Measurements from ENCODE around the gene WDR31.
"Not testable (repeated sequence)": the region's sequence is repeated elsewhere in the genome, so short reads cannot be mapped to it uniquely, and the experiment has no call there.

WDR31 gene

DNA sequence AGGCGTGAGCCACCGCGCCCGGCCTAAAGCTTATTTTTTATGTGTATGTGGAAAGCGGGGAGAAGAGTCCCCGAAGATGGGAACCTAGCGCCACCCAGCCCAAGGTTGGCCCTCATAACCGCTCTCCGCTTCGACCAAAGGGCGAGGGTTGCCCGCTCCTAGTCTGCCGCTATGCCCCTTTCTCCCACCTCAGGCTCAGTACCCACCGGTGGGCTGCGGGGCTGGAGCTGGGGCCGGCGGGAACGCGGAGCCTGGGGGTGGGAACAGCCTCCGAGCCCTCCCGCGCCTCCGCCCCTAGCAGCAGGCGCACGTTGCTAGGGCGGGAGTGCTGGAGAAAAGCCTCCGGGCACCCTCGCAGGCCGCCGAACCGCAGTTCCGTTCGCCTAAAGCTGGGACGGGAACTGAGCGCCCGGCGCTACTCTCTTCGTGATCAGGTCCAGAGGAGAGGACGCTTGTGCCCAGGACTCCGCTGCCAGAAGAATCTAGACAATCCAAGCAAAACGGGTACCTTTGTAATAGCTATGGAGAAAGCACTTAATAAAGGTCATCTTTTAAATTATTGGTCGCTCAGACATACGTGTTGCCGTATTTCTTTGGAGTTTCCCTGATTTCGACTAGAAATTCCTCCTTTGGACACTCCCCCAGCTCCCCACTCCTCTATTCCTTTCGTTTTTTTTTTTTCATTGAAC is at the start of gene WDR31:
Gene WDR31 (minus strand): TSS at position 265 of the 689 bp plus-strand sequence. CDS start 8,253 bp downstream, outside the sequence.
- peak; percentile 60 to 83 (median 67) for DNase-seq (ENCODE audit: low read depth in 3 of 3)

DNA sequence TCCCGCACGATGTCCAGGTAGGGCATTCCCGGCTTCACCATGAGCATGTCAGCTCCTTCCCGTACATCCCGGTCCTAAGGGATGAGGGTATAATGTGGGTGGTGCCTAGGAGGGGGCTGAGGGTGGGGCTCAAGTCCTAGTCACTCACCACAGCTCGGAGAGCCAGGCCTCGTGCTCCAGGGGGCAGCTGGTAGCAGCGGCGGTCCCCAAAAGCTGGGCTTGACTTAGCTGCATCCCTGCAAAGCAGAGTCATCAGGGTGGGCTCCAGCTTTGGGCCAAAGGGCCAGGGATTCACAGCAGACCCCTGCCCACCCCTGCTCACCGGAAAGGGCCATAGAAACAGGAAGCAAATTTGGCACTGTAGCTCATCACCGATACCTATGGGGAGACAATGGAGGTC is 49.4 kb upstream of the WDR31 start:
- no peak for DNase-seq (ENCODE audit: low read depth in 3 of 3)

DNA sequence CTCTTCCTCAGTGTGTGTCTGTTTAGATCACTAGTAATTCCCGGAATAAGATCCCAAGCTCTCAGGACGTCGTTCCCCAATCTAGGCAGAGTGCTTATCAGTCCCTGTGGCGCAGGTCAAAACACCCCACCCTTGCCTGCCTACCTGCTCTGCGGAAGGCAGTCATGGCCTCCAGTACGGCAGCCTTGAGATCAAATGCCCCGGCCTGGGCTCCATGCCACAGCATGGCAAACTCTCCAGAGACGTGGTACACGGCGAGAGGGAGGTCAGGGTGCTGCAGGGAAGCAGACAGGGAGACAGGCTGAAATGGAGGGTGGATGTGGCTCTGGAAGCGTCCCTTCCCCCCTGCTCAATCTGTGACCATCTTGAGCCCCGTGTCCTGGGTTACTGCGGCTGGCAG is 48.8 kb upstream of the WDR31 start:
- DNase-seq (ENCODE audit: low read depth in 3 of 3) = no peak

DNA sequence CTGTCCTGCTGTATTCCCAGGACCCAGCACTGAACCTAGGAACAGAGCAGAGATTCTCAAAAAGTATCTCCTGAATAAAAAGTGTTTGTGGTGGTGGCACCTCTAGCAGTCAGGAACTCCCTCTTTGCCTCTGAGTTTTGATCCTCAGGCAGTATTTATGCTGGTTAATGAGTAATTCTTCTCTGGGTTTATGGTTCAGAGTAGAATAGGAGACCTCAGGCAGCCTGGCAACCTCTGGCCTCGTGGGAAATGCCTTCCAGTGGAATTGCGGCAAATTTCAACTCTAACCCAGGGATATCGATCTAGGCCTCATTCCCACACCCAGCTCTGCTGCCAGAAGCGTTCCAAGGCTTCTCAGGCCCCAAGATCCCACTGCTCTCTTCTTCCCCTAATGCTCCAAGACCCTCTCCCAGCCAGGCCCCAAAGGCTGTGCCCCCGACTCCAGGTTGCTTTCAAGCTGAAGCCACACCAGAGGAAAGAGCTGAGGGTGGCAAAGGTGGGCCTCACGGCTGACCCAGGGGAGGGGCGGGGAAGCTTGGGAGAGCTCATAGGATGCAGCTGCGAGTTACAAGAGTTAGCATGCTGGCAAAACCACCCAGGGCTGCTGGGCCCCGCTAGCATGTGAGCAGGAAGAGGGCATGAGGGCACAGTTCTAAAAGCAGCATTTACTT is 47.6 kb upstream of the WDR31 start:
- no peak for DNase-seq (ENCODE audit: low read depth in 3 of 3)

DNA sequence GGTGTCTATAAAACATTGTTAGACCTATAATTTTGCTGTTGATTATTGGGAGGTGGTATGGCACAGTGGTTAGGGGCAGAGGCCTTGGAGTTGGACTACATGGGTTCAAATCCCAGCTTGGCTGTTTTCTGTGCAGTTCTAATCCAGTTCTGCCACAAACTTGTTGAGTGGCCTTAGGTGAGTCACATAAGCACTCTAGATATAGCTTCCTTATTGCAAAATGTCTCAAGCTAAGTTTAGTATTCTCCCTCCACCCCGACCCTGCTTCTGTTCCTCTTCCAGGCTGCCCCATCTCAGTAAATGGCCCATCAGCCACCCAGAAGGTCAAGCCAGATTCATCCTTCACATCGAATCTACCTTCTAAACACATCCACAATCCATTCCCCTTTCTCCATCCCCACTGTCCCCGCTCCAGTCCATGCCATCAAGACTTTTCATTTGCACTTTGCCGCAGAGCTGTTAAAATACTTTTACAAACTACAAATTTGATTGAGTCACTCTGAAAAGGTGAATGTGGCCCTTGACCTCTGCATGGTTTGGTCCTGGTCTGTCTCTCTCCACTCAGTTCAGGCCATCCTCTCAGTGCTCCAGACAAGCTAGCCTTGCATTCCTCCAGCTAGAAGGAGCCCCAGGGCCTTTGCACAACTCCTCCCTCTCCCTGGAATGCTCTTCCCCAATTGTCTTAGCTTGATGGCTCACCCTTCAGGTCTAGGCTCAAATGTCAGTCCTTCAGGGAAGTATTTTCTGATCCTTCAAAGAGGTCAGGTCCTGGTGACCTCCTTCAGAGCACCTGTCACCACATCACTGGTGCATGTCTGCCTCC is 46.7 kb upstream of the WDR31 start:
- DNase-seq (ENCODE audit: low read depth in 3 of 3) = no peak

DNA sequence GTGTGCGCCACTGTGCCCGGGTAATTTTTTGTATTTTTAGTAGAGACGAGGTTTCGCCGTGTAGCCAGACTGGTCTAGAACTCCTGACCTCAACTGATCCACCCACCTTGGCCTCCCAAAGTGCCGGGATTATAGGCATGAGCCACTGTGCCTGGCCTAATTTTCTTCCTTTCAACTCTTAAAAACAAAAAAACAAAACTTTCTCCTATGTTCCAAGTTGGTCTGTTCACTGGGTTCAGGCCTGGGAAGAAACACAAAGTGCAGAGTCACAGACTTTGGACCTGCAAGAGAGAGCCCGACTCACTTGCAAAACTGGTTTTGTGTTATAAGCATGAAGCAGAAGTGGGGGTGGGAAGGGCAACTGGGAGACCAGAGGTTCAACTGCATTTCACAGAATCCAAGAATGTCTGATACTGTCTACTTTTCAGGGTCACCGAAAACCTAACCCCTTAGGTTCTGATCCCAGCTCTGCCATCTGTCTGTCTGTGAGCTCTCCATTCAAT is 41.9 kb upstream of the WDR31 start:
- DNase-seq (ENCODE audit: low read depth in 3 of 3) = no peak

DNA sequence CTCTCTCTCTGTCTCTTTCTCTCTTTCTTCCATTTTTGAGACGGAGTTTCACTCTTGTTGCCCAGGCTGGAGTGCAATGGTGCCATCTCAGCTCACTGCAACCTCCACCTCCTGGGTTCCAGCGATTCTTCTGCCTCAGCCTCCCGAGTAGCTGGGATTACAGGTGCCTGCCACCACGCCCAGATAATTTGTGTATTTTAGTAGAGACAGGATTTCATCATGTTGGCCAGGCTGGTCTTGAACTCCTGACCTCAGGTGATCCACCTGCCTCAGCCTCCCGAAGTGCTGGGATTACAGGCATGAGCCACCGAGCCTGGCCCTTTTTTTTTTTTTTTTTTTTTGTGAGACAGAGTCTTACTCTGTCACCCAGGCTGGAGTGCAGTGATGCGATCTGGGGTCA is 41.4 kb upstream of the WDR31 start:
- DNase-seq (ENCODE audit: low read depth in 3 of 3) = not testable (repeated sequence)

DNA sequence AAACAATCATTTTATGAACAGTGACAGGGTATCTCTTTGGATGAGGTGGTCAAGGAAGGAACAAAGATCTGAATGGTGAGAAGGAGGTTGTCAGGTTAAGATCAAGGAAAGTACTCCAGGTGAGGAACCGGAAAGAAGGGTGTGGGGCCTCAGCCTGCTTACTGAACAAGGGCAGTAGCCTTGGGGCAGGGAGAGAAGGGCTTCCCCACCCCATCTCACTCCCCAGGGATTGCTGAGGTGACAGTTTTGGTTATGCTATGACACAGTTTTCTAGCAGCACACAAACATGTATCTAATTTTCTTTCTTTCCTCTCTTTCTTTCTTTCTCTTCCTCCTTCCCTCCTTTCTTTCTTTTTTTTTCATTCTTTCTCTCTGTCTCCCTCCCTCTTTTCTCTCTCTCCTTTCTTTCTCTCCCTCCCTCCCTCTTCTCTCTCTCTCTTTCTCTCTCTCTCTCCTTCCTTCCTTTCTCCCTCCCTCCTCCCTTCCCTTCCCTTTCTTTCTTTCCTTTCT is 40.8 kb upstream of the WDR31 start:
- no peak for DNase-seq (ENCODE audit: low read depth in 3 of 3)

DNA sequence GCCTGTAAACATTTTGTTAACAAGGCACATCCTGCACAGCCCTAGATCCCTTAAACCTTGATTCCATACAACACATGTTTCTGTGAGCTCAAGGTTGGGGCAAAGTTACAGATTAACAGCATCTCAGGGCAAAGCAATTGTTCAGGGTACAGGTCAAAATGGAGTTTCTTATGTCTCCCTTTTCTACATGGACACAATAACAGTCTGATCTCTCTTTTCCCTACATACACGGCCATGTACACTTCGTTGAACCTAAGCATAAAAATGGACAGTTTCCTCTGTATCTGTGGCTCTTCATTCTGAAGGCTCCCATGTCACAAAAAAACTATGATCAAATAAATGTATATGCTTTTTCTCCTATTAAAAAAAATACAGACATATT is 39.7 kb upstream of the WDR31 start:
- not testable (repeated sequence) for DNase-seq (ENCODE audit: low read depth in 3 of 3)

DNA sequence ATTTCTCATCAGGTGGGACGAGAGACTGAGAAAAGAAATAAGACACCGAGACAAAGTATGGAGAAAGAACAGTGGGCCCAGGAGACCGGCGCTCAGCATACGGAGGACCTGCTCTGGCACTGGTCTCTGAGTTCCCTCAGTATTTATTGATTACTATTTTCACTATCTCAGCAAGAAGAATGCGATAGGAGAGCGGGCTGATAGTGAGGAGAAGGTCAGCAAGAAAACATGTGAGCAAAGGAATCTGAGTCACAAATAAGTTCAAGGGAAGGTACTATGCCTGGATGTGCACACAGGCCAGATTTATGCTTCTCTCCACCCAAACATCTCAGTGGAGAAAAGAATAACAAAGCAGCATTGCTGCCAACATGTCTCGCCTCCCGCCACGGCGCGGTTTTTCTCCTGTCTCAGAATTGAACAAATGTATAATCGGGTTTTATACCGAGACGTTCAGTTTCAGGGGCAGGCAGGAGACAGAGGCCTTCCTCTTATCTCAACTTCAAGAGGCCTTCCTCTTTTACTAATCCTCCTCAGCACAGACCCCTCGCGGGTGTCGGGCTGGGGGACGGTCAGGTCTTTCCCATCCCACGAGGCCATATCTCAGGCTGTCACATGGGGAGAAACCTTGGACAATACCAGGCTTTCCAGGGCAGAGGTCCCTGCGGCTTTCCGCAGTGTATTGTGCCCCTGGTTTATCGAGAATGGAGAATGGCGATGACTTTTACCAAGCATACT is 39.2 kb upstream of the WDR31 start:
- DNase-seq (ENCODE audit: low read depth in 3 of 3) = not testable (repeated sequence)

DNA sequence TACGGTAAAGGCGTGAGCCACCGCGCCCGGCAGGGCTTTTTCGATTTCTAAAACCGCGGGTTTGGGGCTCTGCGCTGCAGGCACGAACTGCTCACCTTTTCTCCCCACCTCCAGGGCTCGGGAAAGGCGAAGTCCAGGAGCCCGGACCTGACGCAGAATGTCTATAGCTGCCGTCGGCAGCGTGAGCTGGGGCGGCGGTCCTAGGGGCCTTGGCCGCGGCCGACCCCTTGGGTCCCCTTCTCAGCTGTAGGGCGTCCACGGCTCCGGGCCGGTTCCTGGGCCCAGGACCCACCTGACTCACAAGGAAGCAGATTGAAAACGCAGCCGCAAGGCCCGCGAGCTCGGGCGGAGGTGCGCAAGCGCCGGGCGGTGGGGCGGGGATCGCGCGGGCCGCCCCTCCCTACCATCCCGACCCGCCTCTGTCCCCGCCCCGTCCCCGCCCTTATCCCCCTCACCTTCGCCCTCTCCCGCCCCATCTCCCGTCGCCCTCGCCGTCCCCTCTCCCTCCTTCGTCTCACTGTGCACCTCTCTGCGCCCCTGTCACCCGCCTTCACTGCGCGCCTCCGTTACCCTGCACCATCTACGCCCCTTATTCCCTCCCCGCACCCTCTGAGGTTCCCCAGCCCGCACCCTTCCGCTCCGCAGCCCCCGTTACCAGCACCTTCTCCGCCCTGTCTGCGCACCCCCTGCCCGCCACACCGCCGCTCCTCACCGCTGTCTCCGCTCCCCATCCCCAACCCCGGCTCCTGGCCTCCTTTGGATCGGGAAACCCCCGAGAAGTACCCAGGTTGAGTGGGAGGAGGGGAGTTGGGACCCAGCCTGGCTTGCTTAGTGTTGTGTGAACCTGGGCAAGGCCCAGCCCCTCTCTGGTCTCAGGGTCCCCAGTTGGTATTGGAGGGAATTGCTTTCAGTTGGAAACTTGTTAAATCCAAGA is 36.8 kb upstream of the WDR31 start, which contains the start of gene HDHD3:
Gene HDHD3 (minus strand): TSS at position 353 of the 934 bp plus-strand sequence. CDS start 2,632 bp downstream, outside the sequence.
- peak; percentile 42 to 80 (median 56) for DNase-seq (ENCODE audit: low read depth in 3 of 3)

DNA sequence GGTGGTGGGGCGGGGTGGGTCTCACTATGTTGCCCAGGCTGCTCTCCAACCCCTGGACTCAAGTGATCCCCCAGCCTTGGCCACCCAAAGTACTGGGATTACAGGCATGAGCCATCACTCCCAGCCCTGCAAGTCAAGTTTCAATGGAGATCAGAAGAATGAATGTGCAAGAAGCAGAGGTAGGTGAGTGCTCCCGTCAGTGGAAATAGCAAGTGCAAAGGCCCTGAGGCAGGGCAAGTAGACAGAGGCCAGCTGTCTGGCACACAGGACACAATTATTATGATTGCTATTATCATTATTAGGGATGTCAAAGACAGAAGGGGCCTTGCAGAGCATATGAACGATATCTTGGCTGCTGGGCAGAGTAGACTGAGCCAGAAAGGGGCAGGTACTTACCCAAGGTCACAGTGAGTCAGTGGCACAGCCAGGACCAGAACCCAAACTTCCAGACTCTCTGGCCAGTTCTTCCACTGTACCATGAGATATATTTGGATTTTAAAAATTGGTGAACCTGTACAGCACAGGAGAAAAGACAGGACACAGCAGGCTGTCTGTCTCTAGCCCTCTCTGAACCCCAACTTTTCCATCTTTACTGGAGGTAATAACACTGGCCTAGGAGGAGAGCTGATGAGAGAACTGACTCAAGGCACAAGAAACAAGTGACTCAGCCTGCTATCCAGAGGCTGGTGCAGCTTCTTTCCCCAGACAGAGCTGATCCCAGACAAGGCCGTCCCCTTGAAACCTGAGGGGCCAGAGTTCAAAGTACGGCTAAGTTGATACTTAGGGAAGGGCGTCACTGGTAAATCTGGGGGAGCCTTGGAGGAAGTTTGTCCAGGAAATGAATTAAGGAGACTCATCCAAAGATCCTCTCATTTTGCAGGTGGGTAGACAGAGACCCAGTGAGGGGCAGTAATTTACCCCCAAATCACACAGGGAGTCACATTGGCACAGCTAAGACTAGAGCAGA is 35.3 kb upstream of the WDR31 start:
- DNase-seq (ENCODE audit: low read depth in 3 of 3) = no peak

DNA sequence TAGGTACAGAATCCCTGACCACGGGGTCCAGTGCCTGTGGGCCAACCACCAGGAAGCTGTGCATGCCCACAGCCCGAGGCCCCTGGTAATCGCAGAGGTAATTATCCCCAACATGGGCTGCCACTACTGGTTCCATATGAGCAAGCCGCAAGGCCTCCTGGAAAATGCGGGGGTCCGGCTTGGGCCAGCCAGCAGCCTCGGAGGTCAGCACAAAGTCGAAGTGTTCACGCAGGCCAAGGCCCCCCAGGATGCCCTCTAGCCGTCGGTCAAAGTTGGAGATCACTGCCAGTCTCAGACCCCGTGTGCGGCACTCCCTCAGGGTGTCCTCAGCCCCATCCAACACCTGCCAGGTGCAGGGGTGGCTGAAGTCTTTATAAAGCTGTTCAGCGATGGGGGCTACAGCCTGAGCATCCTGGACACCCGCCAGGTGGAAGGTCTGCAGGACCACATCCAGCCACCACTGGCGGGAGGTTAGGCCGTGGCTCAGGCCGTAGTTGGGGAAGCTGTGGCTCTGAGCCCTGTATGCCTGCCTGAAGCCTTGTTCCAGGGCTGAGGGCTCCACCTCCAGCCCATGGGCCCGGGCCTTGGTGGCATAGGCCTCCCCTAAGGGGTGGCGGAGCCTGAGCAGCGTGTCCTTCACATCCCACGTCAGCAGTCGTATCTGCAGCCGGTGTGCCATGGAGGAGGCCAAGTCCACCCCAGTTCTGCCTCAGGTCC is 33.8 kb upstream of the WDR31 start:
- no peak for DNase-seq (ENCODE audit: low read depth in 3 of 3)

DNA sequence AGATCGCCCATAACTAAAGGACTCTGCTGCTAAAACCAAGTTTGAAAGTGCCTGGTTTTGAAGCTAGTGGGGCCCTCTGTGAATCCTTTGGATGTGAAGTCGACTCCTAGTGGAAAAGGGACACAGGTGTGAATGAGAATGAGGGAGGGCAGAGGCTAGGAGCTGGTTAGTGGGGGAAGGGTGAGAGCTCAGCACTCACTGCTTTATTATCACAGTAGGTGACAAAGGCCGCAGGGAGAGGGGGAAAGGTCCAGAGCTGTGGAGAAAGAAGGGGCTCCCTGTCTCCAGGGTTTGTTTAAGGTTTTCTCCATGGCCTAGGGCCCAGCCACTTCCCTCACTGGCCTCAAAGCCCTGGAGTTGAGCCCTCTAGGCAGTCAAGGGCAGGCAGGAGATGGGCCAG is 33.2 kb upstream of the WDR31 start:
- no peak for DNase-seq (ENCODE audit: low read depth in 3 of 3)

DNA sequence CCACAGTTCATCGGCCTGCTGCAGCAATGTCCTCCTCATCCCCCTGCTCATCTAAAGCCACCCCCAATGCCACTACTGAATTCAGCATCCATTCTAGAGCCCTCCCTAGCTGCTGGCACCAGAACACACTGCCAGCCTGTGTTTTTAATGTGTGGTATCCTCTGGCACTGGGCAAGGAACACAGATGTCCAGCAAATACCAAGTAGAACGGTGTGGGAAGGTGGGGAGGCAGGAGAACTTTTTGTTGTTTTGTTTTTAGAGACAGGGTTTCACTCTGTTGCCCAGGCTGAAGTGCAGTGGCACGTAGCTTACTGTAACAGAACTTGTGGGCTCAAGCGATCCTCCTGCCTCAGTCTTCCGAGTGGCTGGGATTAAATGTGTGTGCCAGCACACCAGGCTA is 32.0 kb upstream of the WDR31 start:
- no peak for DNase-seq (ENCODE audit: low read depth in 3 of 3)

DNA sequence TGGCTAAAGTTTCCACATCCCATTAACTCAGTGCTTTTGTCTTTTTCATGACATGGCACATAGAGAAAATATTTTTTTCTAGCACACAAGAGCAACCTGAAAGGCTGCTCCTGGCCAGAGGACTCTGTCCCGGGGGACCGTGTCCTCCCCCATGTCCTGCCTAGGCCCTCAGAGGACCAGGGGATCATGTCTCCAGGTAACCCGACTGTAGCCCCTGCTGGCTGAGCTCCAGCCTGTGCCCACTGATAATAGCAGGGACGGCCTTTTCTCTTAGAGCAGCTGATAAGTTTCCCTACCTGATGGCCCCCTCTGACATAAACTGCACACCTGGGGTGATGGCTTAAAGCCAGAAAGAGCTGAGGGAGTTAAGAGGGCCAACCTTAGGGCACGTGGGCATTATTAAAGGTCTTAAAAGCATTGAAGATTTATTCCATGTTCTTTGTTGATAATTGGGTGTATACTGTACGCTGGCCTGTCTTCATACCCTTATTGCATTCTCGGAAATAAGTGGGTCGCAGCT is 30.8 kb upstream of the WDR31 start:
- DNase-seq (ENCODE audit: low read depth in 3 of 3) = no peak

DNA sequence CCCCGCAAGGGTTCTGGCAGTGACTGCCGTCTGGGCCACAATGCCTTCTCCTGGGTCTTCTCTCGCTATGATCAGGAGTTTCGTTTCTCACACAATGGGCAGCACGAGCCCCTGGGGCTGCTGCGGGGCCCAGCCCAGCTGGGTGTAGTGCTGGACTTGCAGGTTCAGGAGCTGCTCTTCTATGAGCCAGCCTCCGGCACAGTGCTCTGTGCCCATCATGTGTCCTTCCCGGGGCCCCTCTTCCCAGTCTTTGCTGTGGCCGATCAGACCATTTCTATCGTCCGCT is 29.7 kb upstream of the WDR31 start:
- no peak for DNase-seq (ENCODE audit: low read depth in 3 of 3)
